HepG2 (cell line): ENCODE measurements around the gene SLC17A9. TPM values are rescaled to one million over a fixed set of nuclear protein-coding genes. Genes with fewer than 3 reads are reported as not detected.
A peak's percentile ranks its signal among the peaks of the same experiment; 100 is the strongest.

ENCODE experiments used
- AGO1 ChIP-seq: fragments of 200-400 bp; formaldehyde crosslinking; IDR thresholded peaks from 2 replicates; pipeline ENCODE4 v1.6.1; 2017; ENCODE audit warnings: mild to moderate bottlenecking, low read depth, low read length, moderate library complexity; ENCODE audit not compliant: poor library complexity, severe bottlenecking
- AHR ChIP-seq: IDR thresholded peaks from 2 replicates; pipeline ENCODE4 v1.6.1; 2018; ENCODE audit warnings: missing genetic modification reagents, missing compliant biosample characterization
- ATF7-NPFF ChIP-seq: sonication (generic); formaldehyde crosslinking; IDR thresholded peaks from 2 replicates; pipeline ENCODE4 v1.8.1; 2023; ENCODE audit warnings: mild to moderate bottlenecking, low read depth, missing genetic modification reagents, moderate library complexity
- DDIT3 ChIP-seq: sonication (generic); formaldehyde crosslinking; IDR thresholded peaks from 2 replicates; pipeline ENCODE4 v1.4.0; 2020; ENCODE audit warnings: mild to moderate bottlenecking, missing genetic modification reagents
- ESRRA ChIP-seq: sonication (generic); formaldehyde crosslinking; IDR thresholded peaks from 2 replicates; pipeline ENCODE4 v1.5.1; 2020; ENCODE audit warnings: mild to moderate bottlenecking, low read depth, missing genetic modification reagents
- FOXK1 ChIP-seq: sonication (generic); formaldehyde crosslinking; IDR thresholded peaks from 2 replicates; pipeline ENCODE4 v1.4.0; 2020; ENCODE audit warnings: low read depth, missing genetic modification reagents, borderline replicate concordance
- MXI1 ChIP-seq: IDR thresholded peaks from 3 replicates; pipeline ENCODE4 v1.6.1; 2012; ENCODE audit warnings: low read depth, low read length, inconsistent platforms, borderline replicate concordance
- NR3C1 ChIP-seq: sonication (generic); formaldehyde crosslinking; IDR thresholded peaks from 2 replicates; pipeline ENCODE4 v1.4.0; 2020; ENCODE audit warnings: missing genetic modification reagents
- RERE ChIP-seq: IDR thresholded peaks from 2 replicates; pipeline ENCODE4 v1.6.1; 2016; ENCODE audit warnings: low read depth, missing genetic modification reagents, missing compliant biosample characterization
- RXRB ChIP-seq: IDR thresholded peaks from 2 replicates; pipeline ENCODE4 v1.6.1; 2016; ENCODE audit warnings: borderline replicate concordance, missing genetic modification reagents, missing compliant biosample characterization
- SALL2 ChIP-seq: sonication (generic); formaldehyde crosslinking; IDR thresholded peaks from 2 replicates; pipeline ENCODE4 v1.8.1; 2023; ENCODE audit warnings: mild to moderate bottlenecking, missing genetic modification reagents, inconsistent platforms
- SMARCC2 ChIP-seq: fragments of 450-650 bp; IDR thresholded peaks from 2 replicates; pipeline ENCODE4 v1.6.1; 2017; ENCODE audit warnings: antibody characterized with exemption, mild to moderate bottlenecking
- TFDP1 ChIP-seq: IDR thresholded peaks from 2 replicates; pipeline ENCODE4 v1.6.1; 2016; ENCODE audit warnings: missing compliant biosample characterization, missing genetic modification reagents, borderline replicate concordance
- ZNF234 ChIP-seq: sonication (generic); formaldehyde crosslinking; conservative IDR thresholded peaks from 2 replicates; pipeline ENCODE4 v1.5.1; 2020; ENCODE audit warnings: mild to moderate bottlenecking, missing genetic modification reagents
- ZNF260 ChIP-seq: sonication (generic); formaldehyde crosslinking; IDR thresholded peaks from 2 replicates; pipeline ENCODE4 v1.4.0; 2020; ENCODE audit warnings: missing genetic modification reagents, low read depth, mild to moderate bottlenecking, borderline replicate concordance
- ZNF276 ChIP-seq: sonication (generic); formaldehyde crosslinking; IDR thresholded peaks from 2 replicates; pipeline ENCODE4 v1.4.0; 2020; ENCODE audit warnings: mild to moderate bottlenecking, low read depth, missing genetic modification reagents
- ZNF441 ChIP-seq: sonication (generic); formaldehyde crosslinking; IDR thresholded peaks from 2 replicates; pipeline ENCODE4 v1.7.0; 2021; ENCODE audit warnings: missing genetic modification reagents, borderline replicate concordance
- ZNF570 ChIP-seq: sonication (generic); formaldehyde crosslinking; IDR thresholded peaks from 2 replicates; pipeline ENCODE4 v1.4.0; 2020; ENCODE audit warnings: mild to moderate bottlenecking, missing genetic modification reagents, borderline replicate concordance
- polyA plus RNA-seq, 8 experiments: library from polyadenylated mRNA; depleted of rRNA in 3 of 8; stranded (reverse) in 7 of 8; unstranded in 1 of 8; fragments of >200 nt; fragmentation: Illumina TruSeq in 4 of 8; extraction: Trizol in 4 of 8; gene quantifications; 2 replicates each; pipeline versions ENCODE4 v1.2.1 to v1.2.3, GENCODE V29; 2011 to 2016; ENCODE audit warnings: low read depth in 4 of 8, missing spikeins in 1 of 8, mixed read lengths in 1 of 8; ENCODE audit not compliant: insufficient read depth in 1 of 8
- total RNA-seq, 5 experiments: library from RNA; depleted of rRNA; stranded (reverse); fragments of >200 nt; fragmentation: Illumina TruSeq; extraction: Trizol; gene quantifications; 2 replicates each; pipeline ENCODE4 v1.2.3, GENCODE V29; 2016; ENCODE audit warnings: low read depth in 1 of 5

SLC17A9 gene
- total and polyA plus RNA-seq, 2 of the 13 experiments (the other 11 are each of a cell fraction or from before 2014, with no cell fraction given): 110 to 191 TPM

- TF ChIP-seq AHR: 0 out of 2 replicates have a peak, but pooled peaks have one; percentile 32
- no peak for TF ChIP-seq SMARCC2
- TF ChIP-seq ZNF276: no peak
- no peak for TF ChIP-seq ZNF570 (CRISPR knock-in tag)
- TF ChIP-seq ZNF441 (CRISPR knock-in tag): peak; percentile 11; the same call in 1 of the 2 replicates
- TF ChIP-seq MXI1: peak; percentile 13; the same call in 1 of the 3 replicates
- TF ChIP-seq ESRRA (CRISPR knock-in tag): no peak
- no peak for TF ChIP-seq ZNF234 (CRISPR knock-in tag)
- no peak; the same call in 1 of the 2 replicates for TF ChIP-seq SALL2 (CRISPR knock-in tag)
- no peak for TF ChIP-seq AGO1
- TF ChIP-seq ATF7-NPFF (CRISPR knock-in tag): no peak
- TF ChIP-seq ZNF260 (CRISPR knock-in tag): no peak
- no peak for TF ChIP-seq NR3C1 (CRISPR knock-in tag)
- no peak for TF ChIP-seq FOXK1 (CRISPR knock-in tag)
- no peak for TF ChIP-seq TFDP1 (CRISPR knock-in tag)
- no peak for TF ChIP-seq DDIT3
- no peak for TF ChIP-seq RXRB (CRISPR knock-in tag)
- no peak for TF ChIP-seq RERE
Measured at GRCh38 chr20:62938105-62938888, 14.2 kb upstream of the SLC17A9 start, which contains the start of gene GID8 (continued).
